HEK293T (cell line): ENCODE results near the gene HTD2.
"Not testable (repeated sequence)": the region's sequence is repeated elsewhere in the genome, so short reads cannot be mapped to it uniquely, and the experiment has no call there.

Source experiments
- CTCF ChIA-PET: fragments of 350-600 bp; formaldehyde crosslinking; extraction: SDS; loops from one replicate; lab custom pipeline; 2021; ENCODE audit warnings: antibody characterized with exemption, inconsistent platforms; lab: Yijun Ruan, JAX
- POLR2A ChIA-PET: fragments of 350-600 bp; formaldehyde crosslinking; extraction: SDS; loops from one replicate; lab custom pipeline; 2020; ENCODE audit warnings: antibody characterized with exemption, inconsistent platforms; lab: Yijun Ruan, JAX
- DNase-seq: peaks from one replicate; pipeline ENCODE4 v3.0.0; 2012; ENCODE audit warnings: mixed read lengths; ENCODE audit errors: extremely low spot score
- ARNT ChIP-seq: fragments of 450-650 bp; IDR thresholded peaks from 2 replicates; pipeline ENCODE4 v1.6.1; 2017; ENCODE audit warnings: mild to moderate bottlenecking
- BHLHE40 ChIP-seq: fragments of 450-650 bp; IDR thresholded peaks from 2 replicates; pipeline ENCODE4 v1.6.1; 2016; ENCODE audit warnings: mild to moderate bottlenecking, moderate library complexity, borderline replicate concordance
- CTBP1 ChIP-seq: fragments of 450-650 bp; IDR thresholded peaks from 2 replicates; pipeline ENCODE4 v1.6.1; 2016; ENCODE audit warnings: borderline replicate concordance
- ELF4 ChIP-seq: fragments of 450-650 bp; IDR thresholded peaks from 2 replicates; pipeline ENCODE4 v1.6.1; 2017; ENCODE audit warnings: antibody characterized with exemption
- FOXA1 ChIP-seq: fragments of 450-650 bp; IDR thresholded peaks from 2 replicates; pipeline ENCODE4 v1.6.1; 2016; ENCODE audit warnings: mild to moderate bottlenecking
- FOXK2 ChIP-seq: fragments of 450-650 bp; IDR thresholded peaks from 2 replicates; pipeline ENCODE4 v1.6.1; 2016; ENCODE audit warnings: mild to moderate bottlenecking
- FOXM1 ChIP-seq: fragments of 450-650 bp; IDR thresholded peaks from 2 replicates; pipeline ENCODE4 v1.6.1; 2017; ENCODE audit warnings: mild to moderate bottlenecking, borderline replicate concordance
- HDGF ChIP-seq: fragments of 450-650 bp; IDR thresholded peaks from 2 replicates; pipeline ENCODE4 v1.6.1; 2017; ENCODE audit warnings: antibody characterized with exemption, borderline replicate concordance
- L3MBTL2 ChIP-seq: fragments of 450-650 bp; conservative IDR thresholded peaks from 2 replicates; pipeline ENCODE4 v1.6.1; 2016; ENCODE audit warnings: mild to moderate bottlenecking
- LEF1 ChIP-seq: fragments of 450-650 bp; IDR thresholded peaks from 2 replicates; pipeline ENCODE4 v1.6.1; 2017; ENCODE audit warnings: mild to moderate bottlenecking, borderline replicate concordance
- NFRKB ChIP-seq: fragments of 450-650 bp; IDR thresholded peaks from 2 replicates; pipeline ENCODE4 v1.6.1; 2016; ENCODE audit warnings: mild to moderate bottlenecking, moderate library complexity
- PKNOX1 ChIP-seq: fragments of 450-650 bp; IDR thresholded peaks from 2 replicates; pipeline ENCODE4 v1.6.1; 2016
- SP1 ChIP-seq: fragments of 450-650 bp; IDR thresholded peaks from 2 replicates; pipeline ENCODE4 v1.6.1; 2017
- SUZ12 ChIP-seq: fragments of 450-650 bp; IDR thresholded peaks from 2 replicates; pipeline ENCODE4 v1.6.1; 2016; ENCODE audit warnings: mild to moderate bottlenecking
- TARDBP ChIP-seq: fragments of 450-650 bp; IDR thresholded peaks from 2 replicates; pipeline ENCODE4 v1.6.1; 2016
- ZNF384 ChIP-seq: fragments of 450-650 bp; IDR thresholded peaks from 2 replicates; pipeline ENCODE4 v1.6.1; 2016

Gene HTD2

GRCh38 chr3:58266577-58266976, 39.7 kb upstream of the HTD2 start:
- TF ChIP-seq PKNOX1 (no peak), FOXM1 (no peak), FOXK2 (no peak), NFRKB (no peak), ARNT (no peak), FOXA1 (no peak), CTBP1 (no peak), LEF1 (no peak), ELF4 (no peak)
- no peak for DNase-seq
- POLR2A ChIA-PET = no interaction called here
- CTCF ChIA-PET = no interaction called here

- CTCF ChIA-PET, POLR2A ChIA-PET, DNase-seq: not testable (repeated sequence)
Observed at GRCh38 chr3:58267543-58267942, 38.8 kb upstream of the HTD2 start.

- DNase-seq = no peak
- POLR2A ChIA-PET = no interaction called here
- CTCF ChIA-PET = no interaction called here
- TF ChIP-seq L3MBTL2 (no peak), PKNOX1 (no peak), TARDBP (no peak), ARNT (no peak), HDGF (no peak), FOXA1 (no peak), LEF1 (no peak), FOXM1 (no peak), CTBP1 (no peak), SUZ12 (no peak), SP1 (no peak), NFRKB (no peak), ZNF384 (no peak), BHLHE40 (no peak)
Observed at GRCh38 chr3:58269356-58269755, 37.0 kb upstream of the HTD2 start.

- no peak for DNase-seq
- no peak for TF ChIP-seq SUZ12
- no peak for TF ChIP-seq SP1
- no peak for TF ChIP-seq FOXM1
- TF ChIP-seq CTBP1 = no peak
- no peak for TF ChIP-seq FOXA1
- TF ChIP-seq TARDBP = no peak
- POLR2A ChIA-PET = interaction anchor here (1.0 kb wide), 1 partner anchor 32 kb away, joined by 4 read pairs; no protein-coding TSS in a partner anchor
- CTCF ChIA-PET = no interaction called here
Observed at GRCh38 chr3:58270485-58270884, 35.8 kb upstream of the HTD2 start.

- DNase-seq = no peak
- POLR2A ChIA-PET = no interaction called here
- CTCF ChIA-PET = no interaction called here
- TF ChIP-seq FOXM1 (no peak), ZNF384 (no peak), PKNOX1 (no peak), TARDBP (no peak), ARNT (no peak), HDGF (no peak), CTBP1 (no peak), ELF4 (no peak), L3MBTL2 (no peak), LEF1 (no peak), SP1 (no peak), BHLHE40 (no peak), NFRKB (no peak)
Observed at GRCh38 chr3:58271901-58272501, 34.3 kb upstream of the HTD2 start.

GRCh38 chr3:58272891-58273290, 33.4 kb upstream of the HTD2 start:
- ChIA-PET CTCF (no interaction called here), POLR2A (no interaction called here)
- TF ChIP-seq SP1 = no peak
- no peak for TF ChIP-seq L3MBTL2
- TF ChIP-seq PKNOX1 = no peak
- no peak for TF ChIP-seq CTBP1
- TF ChIP-seq TARDBP = no peak
- no peak for TF ChIP-seq LEF1
- TF ChIP-seq FOXK2 = no peak
- no peak for TF ChIP-seq FOXM1
- no peak for TF ChIP-seq HDGF
- TF ChIP-seq SUZ12 = no peak
- TF ChIP-seq ARNT = no peak
- TF ChIP-seq ZNF384 = no peak
- TF ChIP-seq BHLHE40 = no peak
- no peak for DNase-seq

- CTCF ChIA-PET, POLR2A ChIA-PET, DNase-seq: not testable (repeated sequence)
Observed at GRCh38 chr3:58273362-58273761, 33.0 kb upstream of the HTD2 start.
